Activated naive CD4-positive, alpha-beta T cell treated with anti-CD3 and anti-CD28 coated beads, Interleukin-2, amount 10 ng/mL, durations not matched to agents 7 days and 5 days (primary cell): ENCODE results near the gene MAP1LC3A.

Experiments
- CTCF ChIA-PET: fragments of 350-600 bp; sonication (Branson Sonifier 250); formaldehyde crosslinking; loops from one replicate; lab custom pipeline; 2021; ENCODE audit warnings: antibody characterized with exemption; lab: Charles Lee
- DNase-seq: peaks from one replicate; pipeline ENCODE4 v3.0.0-alpha.2; 2020
- H3K27ac Mint-ChIP-seq: one replicate; pipeline ENCODE4 v1.8.0; 2021; ENCODE audit warnings: mild to moderate bottlenecking, moderate library complexity, mixed read lengths
- H3K27me3 Mint-ChIP-seq: one replicate; pipeline ENCODE4 v1.8.0; 2021; ENCODE audit warnings: mild to moderate bottlenecking, mixed read lengths
- H3K36me3 Mint-ChIP-seq: one replicate; pipeline ENCODE4 v1.8.0; 2021; ENCODE audit warnings: mixed read lengths
- H3K4me1 Mint-ChIP-seq: one replicate; pipeline ENCODE4 v1.8.0; 2021; ENCODE audit warnings: mixed read lengths
- H3K4me3 Mint-ChIP-seq: one replicate; pipeline ENCODE4 v1.8.0; 2021; ENCODE audit warnings: mild to moderate bottlenecking, moderate library complexity, mixed read lengths
- H3K9me3 Mint-ChIP-seq: one replicate; pipeline ENCODE4 v1.8.0; 2021; ENCODE audit warnings: mixed read lengths

The MAP1LC3A gene

GRCh38 chr20:34607066-34607465 lies 48.5 kb downstream of the MAP1LC3A start:
- DNase-seq: no peak
- H3K36me3 Mint-ChIP-seq: peaks cover 8% of the 10 kb centered on the region
- H3K27me3 Mint-ChIP-seq: no peaks in the 10 kb centered on the region
- H3K27ac Mint-ChIP-seq: no peak overlapping the region
- no peak overlapping the region for H3K4me3 Mint-ChIP-seq
- H3K9me3 Mint-ChIP-seq: peaks cover 1% of the 10 kb centered on the region
- CTCF ChIA-PET: no interaction called here
- no peaks in the 10 kb centered on the region for H3K4me1 Mint-ChIP-seq
